Right lobe of liver (tissue), 6 donors: ENCODE measurements around the gene MAP2K4. TPM values are rescaled to one million over a fixed set of nuclear protein-coding genes. Genes with fewer than 3 reads are reported as not detected.

Source experiments
- ATAC-seq, 4 donors: fragments of 200-7000 bp; cut with Tn5 transposase; one replicate each; pipeline ENCODE4 v1.9.1; 2020; ENCODE audit warnings: mild to moderate bottlenecking in 4 of 4, moderate library complexity in 4 of 4
- DNase-seq, 3 donors: peaks; one replicate each; pipeline ENCODE4 v3.0.0-alpha.2; 2020
- H3K27ac ChIP-seq, 3 donors: fragments of 200-600 bp; one replicate each; pipeline ENCODE4 v1.8.0; 2022
- H3K27me3 ChIP-seq, 2 donors: fragments of 200-600 bp; one replicate each; pipeline ENCODE4 v1.8.0; 2022
- H3K36me3 ChIP-seq, 4 donors: fragments of 200-600 bp; sonication (generic) in 1 of 4; one replicate each; pipeline versions ENCODE4 v1.5.1 to v1.8.0; 2017 to 2022; ENCODE audit warnings: control low read depth in 1 of 4
- H3K4me1 ChIP-seq, 4 donors: fragments of 200-600 bp; sonication (generic) in 1 of 4; one replicate each; pipeline versions ENCODE4 v1.5.1 to v1.8.0; 2017 to 2022; ENCODE audit warnings: control low read depth in 1 of 4
- H3K4me3 ChIP-seq, 3 donors: fragments of 200-600 bp; one replicate each; pipeline ENCODE4 v1.8.0; 2022
- H3K9me3 ChIP-seq, 4 donors: fragments of 200-600 bp; sonication (generic) in 1 of 4; one replicate each; pipeline versions ENCODE4 v1.5.1 to v1.8.0; 2017 to 2022; ENCODE audit warnings: control low read depth in 1 of 4
- CTCF ChIP-seq, 4 donors: fragments of 200-600 bp in 3 of 4; fragments of 450-650 bp in 1 of 4; IDR thresholded peaks; one replicate each; pipeline versions ENCODE4 v1.5.1 to v1.8.0; 2016 to 2022; ENCODE audit warnings: antibody characterized with exemption in 4 of 4, mild to moderate bottlenecking in 2 of 4
- POLR2A ChIP-seq: fragments of 450-650 bp; IDR thresholded peaks from one replicate; pipeline ENCODE4 v1.6.1; 2017; ENCODE audit warnings: antibody characterized with exemption, mild to moderate bottlenecking
- WGBS: methylation state at CpG from one replicate; pipeline ENCODE4 v1.1.6; 2018; ENCODE audit warnings: low coverage, low lambda C conversion rate; ENCODE audit not compliant: insufficient coverage; ENCODE audit errors: missing lambda C conversion rate; 5-methylcytosine and 5-hydroxymethylcytosine counted together
- intact Hi-C, 2 donors: fragments of 100-400 bp; cut with DNase I; formaldehyde crosslinking; loops; one replicate each; pipeline versions ENCODE4 v1.11.2 to v1.14.1; 2022
- total RNA-seq, 6 experiments: library from RNA; depleted of rRNA in 2 of 6; stranded (reverse); fragments of >200 nt in 2 of 6; fragmentation: NEBNext Ultra II Directional in 3 of 6; extraction: Animal tissue kit (Norgen Biotek cat#: 25700) in 3 of 6; gene quantifications; one replicate each; pipeline versions ENCODE4 v1.1.0 to v1.2.4, GENCODE V29; 2016 to 2023
- donor health status: DM: no; HTN: yes; CAD: no.
- donor health status: DM: no; HTN: no; CAD: no.
- donor health status: DM: no; HTN: no; CAD: no.
- donor health status: DM: no; HTN: yes; CAD: no.
- donor health status: DM: no; HTN: yes; CAD: no.

MAP2K4 gene
- total RNA-seq, 6 experiments from 2014 or later: 14.9 to 23.7 (median 18.7) TPM

GRCh38 chr17:12048843-12049473, 28.3 kb downstream of the MAP2K4 start:
- Histone ChIP-seq H3K4me1 (peaks cover 0 to 17% (median 0%) of the 10 kb centered on the region in 4 donors), H3K4me3 (no peak overlapping the region), H3K36me3 (no peaks in the 10 kb centered on the region), H3K9me3 (no peaks in the 10 kb centered on the region), H3K27ac (no peak overlapping the region), H3K27me3 (no peaks in the 10 kb centered on the region)
- ATAC-seq (no peak), DNase-seq (no peak)
- no peak for TF ChIP-seq CTCF (IDR thresholded peaks at IDR 0.05)
- no peak for TF ChIP-seq POLR2A
- 91% methylated on average over 7 of the region's 7 CpGs for WGBS
- intact Hi-C loops: no loop called here

DNA sequence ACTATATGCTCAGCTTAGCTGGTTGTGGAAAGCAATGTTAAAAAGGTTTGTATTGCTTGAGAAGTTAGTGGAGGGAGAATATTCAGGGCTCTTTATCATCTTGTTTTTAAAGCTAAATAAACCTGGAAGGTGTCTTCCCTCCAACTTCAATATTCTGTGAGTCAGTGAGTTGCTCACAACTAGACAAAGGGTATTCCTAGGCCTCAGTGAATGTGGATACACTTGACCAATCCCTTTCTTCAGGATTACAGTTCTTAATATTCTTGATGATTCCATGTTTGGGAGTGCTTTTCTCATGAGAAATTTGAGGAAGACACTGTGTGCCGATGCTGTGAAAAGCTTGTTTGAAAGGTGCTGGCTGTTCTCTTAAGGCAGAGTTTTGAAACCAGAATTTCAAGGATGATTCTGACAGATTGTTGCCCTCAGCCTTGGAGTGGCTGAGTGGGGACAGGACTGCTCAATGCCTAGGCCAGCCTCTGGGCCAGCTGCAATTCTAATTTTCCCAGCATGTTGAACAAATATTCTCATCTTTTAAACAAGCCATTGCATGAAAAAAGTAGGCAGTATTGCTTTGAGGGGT, 30.1 kb downstream of the MAP2K4 start:
- peaks cover 0 to 17% (median 0%) of the 10 kb centered on the region in 4 donors for H3K4me1 ChIP-seq
- WGBS: 100% methylated on average over 1 of the region's 1 CpG
- no peak overlapping the region for H3K4me3 ChIP-seq
- DNase-seq (no peak), ATAC-seq (no peak)
- H3K27ac ChIP-seq: no peak overlapping the region
- TF ChIP-seq POLR2A: no peak
- no peak for TF ChIP-seq CTCF (IDR thresholded peaks at IDR 0.05)
- H3K36me3 ChIP-seq: no peaks in the 10 kb centered on the region
- intact Hi-C loops: no loop called here
- no peaks in the 10 kb centered on the region for H3K27me3 ChIP-seq
- H3K9me3 ChIP-seq: no peaks in the 10 kb centered on the region

DNA sequence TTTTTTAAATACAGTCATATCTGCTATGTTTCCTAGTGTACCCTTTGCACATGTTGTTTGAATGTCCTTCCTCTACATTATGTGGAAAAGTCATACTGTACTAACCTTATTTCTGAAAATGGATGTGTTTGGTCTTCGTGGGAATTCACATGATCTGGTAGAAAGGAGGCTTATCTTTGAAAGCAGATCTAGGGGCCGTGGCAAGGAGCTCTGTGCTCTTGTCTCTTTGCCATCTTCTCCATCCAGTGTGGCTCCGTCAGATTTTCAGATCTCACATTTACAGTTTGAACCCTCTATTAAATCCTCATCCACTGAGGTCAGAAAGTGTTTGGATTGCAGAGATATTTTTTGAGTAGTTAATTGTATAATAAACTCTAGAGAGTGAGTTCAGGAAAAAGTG, 32.9 kb downstream of the MAP2K4 start:
- Histone ChIP-seq H3K4me3 (no peak overlapping the region), H3K9me3 (no peaks in the 10 kb centered on the region), H3K4me1 (peaks cover 0 to 5% (median 0%) of the 10 kb centered on the region in 4 donors), H3K27me3 (no peaks in the 10 kb centered on the region), H3K27ac (no peak overlapping the region), H3K36me3 (no peaks in the 10 kb centered on the region)
- 67% methylated on average over 3 of the region's 3 CpGs for WGBS
- ATAC-seq (no peak), DNase-seq (no peak)
- intact Hi-C loops: no loop called here
- no peak for TF ChIP-seq CTCF (IDR thresholded peaks at IDR 0.05)
- no peak for TF ChIP-seq POLR2A

DNA sequence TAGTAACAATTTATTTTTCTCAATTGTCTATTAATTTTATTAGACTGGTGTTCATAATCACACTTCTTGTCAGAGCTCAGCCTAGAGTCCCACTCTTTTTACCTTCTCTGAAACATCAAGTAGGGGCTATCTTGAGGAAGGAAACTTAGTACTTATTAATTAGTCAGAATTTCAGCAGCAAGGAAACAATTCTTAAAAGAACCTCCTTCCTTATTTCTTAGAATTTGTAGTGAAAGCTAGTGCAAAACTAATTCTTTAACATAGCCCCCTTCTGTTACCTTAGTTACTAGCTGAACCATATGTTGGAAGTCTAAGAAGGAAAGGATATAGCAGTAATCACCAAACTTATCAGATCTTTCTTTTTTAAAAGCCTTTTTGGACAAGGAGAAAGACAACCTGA, 35.2 kb downstream of the MAP2K4 start:
- Histone ChIP-seq H3K4me3 (no peak overlapping the region), H3K9me3 (no peaks in the 10 kb centered on the region), H3K36me3 (no peaks in the 10 kb centered on the region), H3K27me3 (no peaks in the 10 kb centered on the region), H3K27ac (no peak overlapping the region), H3K4me1 (peaks cover 0 to 5% (median 0%) of the 10 kb centered on the region in 4 donors)
- intact Hi-C loops: no loop called here
- no peak for TF ChIP-seq CTCF (IDR thresholded peaks at IDR 0.05)
- no peak for TF ChIP-seq POLR2A
- no peak for ATAC-seq
- DNase-seq: no peak
